RWPE2 (cell line): ENCODE results near the gene GBF1.

Experiments
- ATAC-seq: fragments of 200-7000 bp; cut with Tn5 transposase; 3 replicates; pipeline ENCODE4 v1.9.1; 2021; ENCODE audit warnings: low read depth
- DNase-seq: peaks from one replicate; pipeline ENCODE4 v3.0.0-alpha.2; 2020; ENCODE audit warnings: low spot score
- H3K27ac ChIP-seq: fragments of 450-650 bp; 2 replicates; pipeline ENCODE4 v1.5.1; 2017; ENCODE audit warnings: mild to moderate bottlenecking; ENCODE audit not compliant: poor library complexity, severe bottlenecking
- H3K27me3 ChIP-seq: fragments of 250-450 bp; sonication (Bioruptor Pico); 2 replicates; pipeline ENCODE4 v1.5.1; 2021; ENCODE audit warnings: mild to moderate bottlenecking, moderate library complexity; ENCODE audit not compliant: insufficient read depth, poor library complexity, severe bottlenecking
- H3K36me3 ChIP-seq: fragments of 250-450 bp; sonication (Bioruptor Pico); 2 replicates; pipeline ENCODE4 v1.5.1; 2020; ENCODE audit warnings: low read depth, mild to moderate bottlenecking, moderate library complexity
- H3K4me1 ChIP-seq: fragments of 250-450 bp; sonication (Bioruptor Pico); 2 replicates; pipeline ENCODE4 v1.5.1; 2021; ENCODE audit warnings: mild to moderate bottlenecking, moderate library complexity; ENCODE audit not compliant: insufficient read depth, poor library complexity, severe bottlenecking
- H3K4me3 ChIP-seq: fragments of 250-450 bp; sonication (Bioruptor Pico); 2 replicates; pipeline ENCODE4 v1.5.1; 2021; ENCODE audit warnings: mild to moderate bottlenecking, moderate library complexity; ENCODE audit not compliant: severe bottlenecking
- H3K9me3 ChIP-seq: fragments of 250-450 bp; sonication (Bioruptor Pico); 2 replicates; pipeline ENCODE4 v1.5.1; 2021; ENCODE audit warnings: mild to moderate bottlenecking, moderate library complexity; ENCODE audit not compliant: severe bottlenecking
- CTCF ChIP-seq: fragments of 450-650 bp; IDR thresholded peaks from one replicate; pipeline ENCODE4 v1.5.1; 2017; ENCODE audit warnings: mild to moderate bottlenecking, moderate library complexity; ENCODE audit not compliant: poor library complexity, severe bottlenecking

GBF1 gene

DNA sequence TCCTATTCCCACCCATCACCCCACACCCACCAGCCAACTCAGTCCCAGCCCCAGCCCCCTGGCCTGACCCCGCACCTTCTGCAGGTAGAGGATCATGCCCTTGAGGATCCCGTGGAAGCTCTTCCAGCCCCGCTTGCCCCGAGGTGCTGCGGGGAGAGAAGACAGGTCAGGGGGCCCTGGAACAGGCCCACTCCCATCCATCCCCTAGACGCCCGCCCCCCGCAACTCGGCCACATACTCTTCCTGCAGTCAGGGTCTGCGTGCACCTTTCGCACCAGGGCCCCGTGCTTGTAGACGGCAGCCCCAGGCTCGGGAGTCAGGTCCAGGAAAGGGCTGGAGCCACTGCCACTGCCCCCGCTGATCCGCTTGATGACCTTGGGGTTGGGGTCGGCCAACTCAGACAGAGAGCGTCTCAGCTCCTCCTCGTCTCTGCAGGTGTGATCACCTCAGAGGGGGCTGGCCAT, 159.8 kb downstream of the GBF1 start:
- Histone ChIP-seq H3K27me3 (peaks cover 20% of the 10 kb centered on the region), H3K27ac (no peak overlapping the region), H3K4me3 (no peak overlapping the region), H3K36me3 (peaks cover 9% of the 10 kb centered on the region; the same call in 1 of the 2 replicates), H3K4me1 (peaks cover 12% of the 10 kb centered on the region), H3K9me3 (no peaks in the 10 kb centered on the region)
- ATAC-seq: no peak
- DNase-seq: no peak
- no peak for TF ChIP-seq CTCF

GRCh38 chr10:102405632-102406031, 160.3 kb downstream of the GBF1 start:
- Histone ChIP-seq H3K27ac (no peak overlapping the region), H3K27me3 (peaks cover 25% of the 10 kb centered on the region), H3K9me3 (no peaks in the 10 kb centered on the region), H3K4me3 (no peak overlapping the region), H3K4me1 (peaks cover 12% of the 10 kb centered on the region), H3K36me3 (0 out of 2 replicates have a peak, but pooled peaks cover 7% of the 10 kb centered on the region)
- no peak for ATAC-seq
- TF ChIP-seq CTCF: no peak
- DNase-seq: no peak

DNA sequence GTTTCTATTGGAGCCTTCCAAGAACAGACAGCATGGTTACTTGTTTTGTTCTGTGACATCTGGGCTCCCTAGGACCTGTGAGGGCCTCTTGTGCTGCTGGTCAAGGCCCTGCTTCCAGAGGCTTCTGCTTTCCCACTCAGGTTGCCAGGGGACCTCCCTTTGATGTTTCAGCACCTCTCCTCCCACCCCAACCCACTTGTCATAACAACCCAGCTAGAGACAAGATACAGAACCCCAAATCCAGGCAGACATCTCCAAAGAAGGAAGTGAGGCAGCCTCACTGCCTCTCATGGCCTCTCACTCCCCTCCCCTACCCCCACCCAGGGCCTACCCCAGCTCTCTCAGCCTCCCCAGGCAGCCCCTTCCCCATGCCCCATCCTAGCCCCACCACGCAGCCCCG, 161.5 kb downstream of the GBF1 start:
- no peak for TF ChIP-seq CTCF
- H3K4me3 ChIP-seq: no peak overlapping the region
- no peaks in the 10 kb centered on the region for H3K9me3 ChIP-seq
- H3K27ac ChIP-seq: no peak overlapping the region
- peaks cover 30% of the 10 kb centered on the region for H3K27me3 ChIP-seq
- peaks cover 6% of the 10 kb centered on the region for H3K4me1 ChIP-seq
- ATAC-seq: no peak
- DNase-seq: no peak
- 0 out of 2 replicates have a peak, but pooled peaks cover 7% of the 10 kb centered on the region for H3K36me3 ChIP-seq

DNA sequence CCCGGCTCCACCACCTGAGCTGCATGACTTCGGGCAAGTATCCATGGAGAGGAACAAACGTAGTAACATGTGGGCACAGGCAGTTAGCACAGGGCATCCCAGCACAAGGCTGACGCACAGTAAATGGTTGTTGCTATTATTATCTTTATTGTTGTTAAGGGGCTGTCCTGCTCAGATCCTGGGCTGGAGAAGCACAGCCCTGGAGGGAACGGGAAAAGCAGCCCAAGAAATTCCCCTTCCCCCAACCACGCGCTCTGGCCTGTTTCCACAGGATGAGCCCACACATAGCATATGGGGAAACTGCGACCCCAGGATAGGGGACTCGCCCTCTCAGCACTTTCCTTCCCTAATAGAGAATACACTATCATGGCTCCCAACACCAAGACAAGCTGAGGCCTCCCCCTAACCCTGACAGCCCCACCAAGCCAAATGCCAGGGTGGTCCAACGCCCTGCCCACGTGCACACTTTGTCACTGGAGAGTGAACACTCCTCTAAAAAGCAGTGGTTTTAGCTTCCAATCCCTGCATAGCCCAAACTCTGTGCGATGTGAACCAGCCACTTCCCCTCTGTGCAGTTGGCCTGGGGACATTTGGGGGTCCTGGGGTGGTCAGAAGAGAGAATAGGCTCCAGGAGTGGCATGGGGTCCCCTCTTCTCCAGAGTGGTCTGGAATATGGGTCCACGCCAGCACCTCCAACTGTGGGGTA, 162.2 kb downstream of the GBF1 start:
- no peaks in the 10 kb centered on the region for H3K4me1 ChIP-seq
- H3K4me3 ChIP-seq: no peak overlapping the region
- H3K36me3 ChIP-seq: 0 out of 2 replicates have a peak, but pooled peaks cover 1% of the 10 kb centered on the region
- ATAC-seq: no peak
- H3K9me3 ChIP-seq: no peaks in the 10 kb centered on the region
- no peak for DNase-seq
- H3K27ac ChIP-seq: no peak overlapping the region
- no peak for TF ChIP-seq CTCF
- H3K27me3 ChIP-seq: peaks cover 36% of the 10 kb centered on the region

- Histone ChIP-seq H3K4me1 (no peaks in the 10 kb centered on the region), H3K27ac (no peak overlapping the region), H3K4me3 (no peak overlapping the region), H3K36me3 (no peaks in the 10 kb centered on the region), H3K27me3 (peaks cover 43% of the 10 kb centered on the region), H3K9me3 (no peaks in the 10 kb centered on the region)
- DNase-seq: no peak
- ATAC-seq: no peak
- no peak for TF ChIP-seq CTCF
Measured at GRCh38 chr10:102408131-102408727, 162.9 kb downstream of the GBF1 start.
